ENCODE results near the gene MYT1. TPM values are rescaled to one million over a fixed set of nuclear protein-coding genes. Genes with fewer than 3 reads are reported as not detected.

MYT1 gene
- total RNA-seq, 2 donors from 2014 or later: 0.15 TPM; not detected in 1

- no peak overlapping the region for H3K27ac ChIP-seq
- peaks cover 0 to 7% of the 10 kb centered on the region in 2 donors for H3K9me3 ChIP-seq
- no peak overlapping the region for H3K4me3 ChIP-seq
- TF ChIP-seq, protein P1, sequence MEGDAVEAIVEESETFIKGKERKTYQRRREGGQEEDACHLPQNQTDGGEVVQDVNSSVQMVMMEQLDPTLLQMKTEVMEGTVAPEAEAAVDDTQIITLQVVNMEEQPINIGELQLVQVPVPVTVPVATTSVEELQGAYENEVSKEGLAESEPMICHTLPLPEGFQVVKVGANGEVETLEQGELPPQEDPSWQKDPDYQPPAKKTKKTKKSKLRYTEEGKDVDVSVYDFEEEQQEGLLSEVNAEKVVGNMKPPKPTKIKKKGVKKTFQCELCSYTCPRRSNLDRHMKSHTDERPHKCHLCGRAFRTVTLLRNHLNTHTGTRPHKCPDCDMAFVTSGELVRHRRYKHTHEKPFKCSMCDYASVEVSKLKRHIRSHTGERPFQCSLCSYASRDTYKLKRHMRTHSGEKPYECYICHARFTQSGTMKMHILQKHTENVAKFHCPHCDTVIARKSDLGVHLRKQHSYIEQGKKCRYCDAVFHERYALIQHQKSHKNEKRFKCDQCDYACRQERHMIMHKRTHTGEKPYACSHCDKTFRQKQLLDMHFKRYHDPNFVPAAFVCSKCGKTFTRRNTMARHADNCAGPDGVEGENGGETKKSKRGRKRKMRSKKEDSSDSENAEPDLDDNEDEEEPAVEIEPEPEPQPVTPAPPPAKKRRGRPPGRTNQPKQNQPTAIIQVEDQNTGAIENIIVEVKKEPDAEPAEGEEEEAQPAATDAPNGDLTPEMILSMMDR (IDR thresholded peaks at IDR 0.05): no peak
- H3K27me3 ChIP-seq: no peaks in the 10 kb centered on the region
- H3K36me3 ChIP-seq: no peaks in the 10 kb centered on the region
- DNase-seq (ENCODE audit: low spot score): no peak
- no peaks in the 10 kb centered on the region for H3K4me1 ChIP-seq
These were observed 19.9 kb upstream of the MYT1 start for GRCh38 chr20:64144144-64144912.

DNA sequence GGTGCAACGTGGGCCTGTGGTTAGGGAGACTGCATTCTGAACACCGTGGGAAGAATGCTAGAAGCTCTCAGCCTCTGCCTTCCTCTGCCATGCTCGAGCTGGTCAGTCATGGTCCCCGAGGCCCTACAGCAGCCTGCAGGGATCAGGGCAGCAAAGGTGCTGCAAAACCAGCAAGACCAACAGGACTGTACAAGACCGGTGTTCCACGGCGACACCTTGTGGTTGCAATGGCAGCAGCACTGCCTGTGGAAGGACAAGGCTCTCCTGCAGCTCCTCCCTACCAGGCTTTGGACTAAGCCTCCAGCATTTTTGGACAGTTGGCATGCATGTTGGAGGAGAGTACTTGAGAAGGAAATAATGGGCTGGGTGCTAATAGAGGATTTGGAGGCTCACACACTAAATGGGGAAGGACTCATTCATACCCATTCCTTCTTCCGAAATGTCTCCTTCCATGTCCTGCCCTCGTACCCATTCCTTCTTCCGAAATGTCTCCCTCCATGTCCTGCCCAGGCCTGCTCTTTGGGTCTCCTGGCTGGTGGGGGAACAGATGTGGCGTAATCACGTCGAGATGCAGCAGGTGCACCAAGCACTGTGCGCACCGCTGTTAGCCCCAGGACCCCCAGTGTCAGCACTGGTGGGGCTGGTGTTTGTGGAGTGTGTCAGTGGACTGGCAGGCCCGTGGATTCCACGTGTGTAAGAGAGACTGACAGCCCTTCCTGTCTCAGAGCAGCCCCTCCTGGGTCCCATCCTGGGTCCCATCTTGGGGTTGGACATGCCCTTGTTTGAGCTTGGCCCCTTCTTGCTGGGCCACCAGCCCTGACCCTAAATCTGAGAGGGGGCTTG is 18.6 kb upstream of the MYT1 start:
- TF ChIP-seq, protein P1 (IDR thresholded peaks at IDR 0.05): no peak
- DNase-seq (ENCODE audit: low spot score): no peak
- no peak overlapping the region for H3K4me3 ChIP-seq
- peaks cover 0 to 7% of the 10 kb centered on the region in 2 donors for H3K9me3 ChIP-seq
- no peaks in the 10 kb centered on the region for H3K36me3 ChIP-seq
- H3K27me3 ChIP-seq: no peaks in the 10 kb centered on the region
- no peak overlapping the region for H3K27ac ChIP-seq
- no peaks in the 10 kb centered on the region for H3K4me1 ChIP-seq

DNA sequence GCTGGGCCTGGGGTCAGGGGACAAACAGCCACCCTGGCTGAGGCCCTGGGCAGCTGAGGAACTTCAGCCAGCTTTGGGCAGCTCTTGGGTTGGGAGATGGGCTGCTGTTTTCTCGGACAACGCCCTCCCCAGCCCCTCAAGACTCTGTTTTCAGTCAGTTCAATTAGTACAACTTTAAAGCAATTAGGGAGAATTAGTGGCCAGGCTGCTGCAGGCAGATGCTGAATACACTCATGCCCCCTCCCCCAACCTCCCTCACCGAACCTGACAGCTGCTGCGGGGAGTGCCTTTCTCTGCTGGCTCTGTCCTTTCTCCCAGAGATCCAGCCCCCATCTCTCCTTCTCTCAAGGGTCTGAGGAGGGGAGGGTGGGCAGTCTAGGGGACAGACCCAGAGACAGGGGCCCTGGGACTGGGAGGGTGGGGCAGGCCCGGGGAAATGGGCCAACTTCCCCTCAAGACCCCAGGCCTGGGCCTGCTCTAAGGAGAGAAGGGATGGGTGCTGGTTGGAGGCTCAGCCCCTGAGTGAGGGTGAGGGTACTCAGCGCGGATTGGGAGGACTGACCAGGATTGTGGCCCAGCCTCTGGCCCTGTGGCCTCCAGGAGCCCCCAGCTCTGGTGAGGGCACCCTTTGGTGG is 17.8 kb upstream of the MYT1 start:
- Histone ChIP-seq H3K4me3 (no peak overlapping the region), H3K27me3 (no peaks in the 10 kb centered on the region), H3K9me3 (peaks cover 0 to 7% of the 10 kb centered on the region in 2 donors), H3K36me3 (no peaks in the 10 kb centered on the region), H3K4me1 (no peaks in the 10 kb centered on the region), H3K27ac (no peak overlapping the region)
- TF ChIP-seq, protein P1 (IDR thresholded peaks at IDR 0.05): no peak
- no peak for DNase-seq (ENCODE audit: low spot score)

DNA sequence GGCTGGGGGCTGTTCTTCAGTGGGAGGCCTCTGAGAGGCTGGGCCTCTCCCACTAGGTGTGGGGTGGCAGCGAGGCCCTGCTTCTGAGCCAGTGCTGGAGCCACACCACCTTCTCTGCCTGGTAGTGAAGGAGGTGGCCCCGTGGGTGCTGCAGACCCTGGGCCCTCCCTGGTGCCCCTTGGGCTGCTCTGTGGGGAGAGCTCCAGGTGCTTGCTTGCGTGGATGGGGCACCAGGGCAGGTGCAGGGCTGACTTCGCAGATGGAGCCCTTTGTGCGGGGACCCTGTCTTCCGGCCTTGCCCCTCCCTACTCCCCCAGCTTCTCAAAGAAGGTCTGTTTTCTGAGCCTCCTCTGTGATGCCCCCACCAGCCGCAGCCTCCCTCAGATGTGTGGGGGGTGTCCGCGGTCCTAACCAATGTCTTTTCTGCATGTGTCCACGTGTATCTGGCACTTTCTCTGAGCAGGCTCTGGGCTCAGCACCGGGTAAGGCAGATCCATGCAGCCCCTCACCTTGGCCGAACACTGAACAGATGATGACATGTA is 17.2 kb upstream of the MYT1 start:
- Histone ChIP-seq H3K27ac (no peak overlapping the region), H3K27me3 (no peaks in the 10 kb centered on the region), H3K9me3 (peaks cover 0 to 7% of the 10 kb centered on the region in 2 donors), H3K4me3 (no peak overlapping the region), H3K4me1 (no peaks in the 10 kb centered on the region), H3K36me3 (no peaks in the 10 kb centered on the region)
- TF ChIP-seq, protein P1 (IDR thresholded peaks at IDR 0.05): no peak
- no peak for DNase-seq (ENCODE audit: low spot score)

- no peak overlapping the region for H3K27ac ChIP-seq
- H3K4me1 ChIP-seq: no peaks in the 10 kb centered on the region
- H3K27me3 ChIP-seq: no peaks in the 10 kb centered on the region
- DNase-seq (ENCODE audit: low spot score): no peak
- peaks cover 0 to 7% of the 10 kb centered on the region in 2 donors for H3K9me3 ChIP-seq
- no peak overlapping the region for H3K4me3 ChIP-seq
- TF ChIP-seq, protein P1 (IDR thresholded peaks at IDR 0.05): no peak
- no peaks in the 10 kb centered on the region for H3K36me3 ChIP-seq
These were observed 15.7 kb upstream of the MYT1 start for GRCh38 chr20:64148581-64148980.

Measured in right atrium auricular region (tissue), 2 donors.